HG03139 (cell line): ENCODE results near the gene NBPF11.
"Not testable (repeated sequence)": the region's sequence is repeated elsewhere in the genome, so short reads cannot be mapped to it uniquely, and the experiment has no call there.

ENCODE experiments used
- ATAC-seq: cut with Tn5 transposase; IDR thresholded peaks from one replicate; pipeline ENCODE4 v1.9.1; 2021; ENCODE audit not compliant: unreplicated experiment

NBPF11 gene, protein sequence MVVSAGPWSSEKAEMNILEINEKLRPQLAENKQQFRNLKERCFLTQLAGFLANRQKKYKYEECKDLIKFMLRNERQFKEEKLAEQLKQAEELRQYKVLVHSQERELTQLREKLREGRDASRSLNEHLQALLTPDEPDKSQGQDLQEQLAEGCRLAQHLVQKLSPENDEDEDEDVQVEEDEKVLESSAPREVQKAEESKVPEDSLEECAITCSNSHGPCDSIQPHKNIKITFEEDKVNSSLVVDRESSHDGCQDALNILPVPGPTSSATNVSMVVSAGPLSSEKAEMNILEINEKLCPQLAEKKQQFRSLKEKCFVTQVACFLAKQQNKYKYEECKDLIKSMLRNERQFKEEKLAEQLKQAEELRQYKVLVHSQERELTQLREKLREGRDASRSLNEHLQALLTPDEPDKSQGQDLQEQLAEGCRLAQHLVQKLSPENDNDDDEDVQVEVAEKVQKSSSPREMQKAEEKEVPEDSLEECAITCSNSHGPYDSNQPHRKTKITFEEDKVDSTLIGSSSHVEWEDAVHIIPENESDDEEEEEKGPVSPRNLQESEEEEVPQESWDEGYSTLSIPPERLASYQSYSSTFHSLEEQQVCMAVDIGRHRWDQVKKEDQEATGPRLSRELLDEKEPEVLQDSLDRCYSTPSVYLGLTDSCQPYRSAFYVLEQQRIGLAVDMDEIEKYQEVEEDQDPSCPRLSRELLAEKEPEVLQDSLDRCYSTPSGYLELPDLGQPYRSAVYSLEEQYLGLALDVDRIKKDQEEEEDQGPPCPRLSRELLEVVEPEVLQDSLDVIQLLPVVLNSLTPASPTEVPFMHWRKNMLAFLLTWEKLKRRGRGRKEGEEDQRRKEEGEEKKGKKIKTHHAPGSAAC

DNA sequence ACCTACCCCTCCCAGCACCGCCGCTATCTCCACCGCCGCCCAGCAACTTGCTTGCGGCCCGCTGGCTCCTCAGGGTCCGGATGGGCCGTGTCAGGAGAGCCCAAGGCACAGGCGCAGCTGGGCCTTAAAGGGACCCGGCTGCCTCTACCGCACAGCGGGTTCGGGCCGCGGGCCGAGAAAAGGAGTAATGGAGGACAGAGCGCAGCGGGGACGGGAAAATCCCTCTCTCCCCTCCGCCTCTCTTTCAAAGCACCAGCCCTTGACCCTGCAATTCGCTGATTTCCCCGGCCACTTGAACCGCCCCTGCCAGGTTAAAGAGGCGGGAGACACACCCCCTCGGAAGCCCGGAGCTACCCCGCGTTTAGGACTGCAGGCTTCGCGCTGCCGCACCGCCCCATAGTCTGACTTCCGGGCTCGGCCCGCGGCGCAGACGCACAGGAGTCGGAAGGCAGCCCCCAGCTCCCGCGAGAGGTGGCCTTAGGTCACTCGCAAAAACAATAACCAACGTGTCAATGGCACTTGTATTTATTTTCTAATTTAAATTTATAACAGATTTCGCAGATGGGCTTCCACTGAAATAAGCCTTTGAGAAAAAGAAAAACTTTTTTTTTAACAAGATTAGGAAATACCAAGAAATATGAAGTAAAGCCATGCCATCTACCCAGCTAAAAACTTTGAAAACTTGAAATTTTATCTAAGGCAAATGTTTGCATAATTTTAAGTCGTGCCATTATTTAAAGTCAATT, at the start of gene NBPF11:
Gene NBPF11 (minus strand): TSS at position 371 of the 746 bp plus-strand sequence. CDS start 25,278 bp downstream, outside the sequence.
- ATAC-seq, result peak; percentile 87

DNA sequence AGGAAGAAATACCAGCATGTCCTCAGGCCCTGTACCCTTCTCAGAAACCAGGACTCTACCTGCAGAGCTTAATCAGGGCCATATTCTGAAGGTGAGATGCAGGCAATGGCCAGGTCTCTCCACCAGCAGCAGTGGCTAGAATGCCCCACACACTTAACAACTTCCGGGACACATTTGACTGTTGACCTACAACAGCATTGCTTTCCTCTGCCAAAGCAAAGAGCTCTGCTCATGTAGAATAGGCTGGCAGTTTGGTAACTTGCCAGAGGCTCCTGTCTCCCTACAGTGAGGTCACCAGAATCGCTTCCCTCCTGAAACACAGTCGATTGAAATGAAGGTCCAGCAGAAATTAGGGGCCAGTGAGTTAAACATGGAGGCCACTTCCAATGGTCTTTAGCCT, 45.3 kb upstream of the NBPF11 start:
- not testable (repeated sequence) for ATAC-seq

DNA sequence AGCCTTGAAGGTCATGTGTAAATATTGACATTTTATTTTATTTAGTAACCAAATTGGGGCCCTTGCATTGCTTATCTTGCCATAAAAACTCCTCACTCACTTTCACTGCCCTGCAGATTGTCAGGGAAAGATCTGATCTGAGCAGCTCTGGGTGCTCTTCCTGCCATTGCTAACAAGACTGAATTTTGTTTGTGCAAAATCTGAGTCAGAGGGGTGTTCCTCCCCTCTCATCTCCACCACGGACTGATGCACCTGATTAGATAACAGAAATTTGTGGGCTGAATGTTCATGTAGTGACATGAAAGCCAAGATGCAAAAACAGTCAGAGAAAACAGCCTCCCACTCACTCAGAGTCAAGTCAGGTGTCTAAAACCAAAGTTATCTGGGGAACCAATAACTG, 44.9 kb upstream of the NBPF11 start:
- not testable (repeated sequence) for ATAC-seq

GRCh38 chr1:148195115-148195514, 43.0 kb upstream of the NBPF11 start:
- ATAC-seq, result not testable (repeated sequence)

GRCh38 chr1:148188768-148189167, 36.7 kb upstream of the NBPF11 start:
- ATAC-seq, result not testable (repeated sequence)

- ATAC-seq, result not testable (repeated sequence)
Measured at GRCh38 chr1:148178682-148179081, 26.6 kb upstream of the NBPF11 start.

DNA sequence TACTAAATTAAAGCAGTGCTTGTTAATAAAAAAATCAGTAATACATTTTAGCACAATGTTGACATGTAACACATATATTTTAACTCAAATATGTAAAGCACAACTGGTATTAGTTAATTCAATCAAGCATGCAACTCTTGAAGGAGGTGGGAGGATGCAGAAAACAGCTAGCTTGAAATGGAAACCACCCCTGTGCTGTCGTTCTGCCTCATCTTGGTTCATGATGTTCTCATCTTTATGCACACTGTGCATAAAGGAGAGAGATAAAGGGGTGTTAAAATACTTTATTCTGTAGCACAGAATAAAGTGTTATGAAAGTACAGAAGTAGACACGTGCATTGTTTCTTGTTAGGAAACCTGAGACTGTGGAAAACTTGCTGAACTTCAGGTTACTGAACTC, 23.3 kb upstream of the NBPF11 start:
- ATAC-seq, result not testable (repeated sequence)

DNA sequence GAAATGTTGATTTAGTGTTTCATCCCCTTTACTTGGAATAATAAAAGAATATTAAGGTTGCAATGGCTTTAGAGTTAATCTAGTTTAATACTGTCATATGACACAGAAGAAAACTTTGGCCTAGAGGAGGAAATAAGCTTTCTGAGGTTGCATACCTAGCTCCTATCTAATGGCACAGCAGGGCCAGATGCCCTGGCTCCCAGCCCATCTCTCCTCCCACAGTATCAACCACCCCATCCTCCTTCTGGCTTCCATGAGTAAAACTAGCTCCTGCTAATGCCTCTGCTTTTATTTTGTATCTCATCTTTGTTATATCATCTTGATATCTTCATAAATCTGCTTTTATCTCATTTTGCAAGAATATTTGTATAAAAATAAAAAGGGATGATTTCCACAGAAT, 19.9 kb upstream of the NBPF11 start:
- not testable (repeated sequence) for ATAC-seq

DNA sequence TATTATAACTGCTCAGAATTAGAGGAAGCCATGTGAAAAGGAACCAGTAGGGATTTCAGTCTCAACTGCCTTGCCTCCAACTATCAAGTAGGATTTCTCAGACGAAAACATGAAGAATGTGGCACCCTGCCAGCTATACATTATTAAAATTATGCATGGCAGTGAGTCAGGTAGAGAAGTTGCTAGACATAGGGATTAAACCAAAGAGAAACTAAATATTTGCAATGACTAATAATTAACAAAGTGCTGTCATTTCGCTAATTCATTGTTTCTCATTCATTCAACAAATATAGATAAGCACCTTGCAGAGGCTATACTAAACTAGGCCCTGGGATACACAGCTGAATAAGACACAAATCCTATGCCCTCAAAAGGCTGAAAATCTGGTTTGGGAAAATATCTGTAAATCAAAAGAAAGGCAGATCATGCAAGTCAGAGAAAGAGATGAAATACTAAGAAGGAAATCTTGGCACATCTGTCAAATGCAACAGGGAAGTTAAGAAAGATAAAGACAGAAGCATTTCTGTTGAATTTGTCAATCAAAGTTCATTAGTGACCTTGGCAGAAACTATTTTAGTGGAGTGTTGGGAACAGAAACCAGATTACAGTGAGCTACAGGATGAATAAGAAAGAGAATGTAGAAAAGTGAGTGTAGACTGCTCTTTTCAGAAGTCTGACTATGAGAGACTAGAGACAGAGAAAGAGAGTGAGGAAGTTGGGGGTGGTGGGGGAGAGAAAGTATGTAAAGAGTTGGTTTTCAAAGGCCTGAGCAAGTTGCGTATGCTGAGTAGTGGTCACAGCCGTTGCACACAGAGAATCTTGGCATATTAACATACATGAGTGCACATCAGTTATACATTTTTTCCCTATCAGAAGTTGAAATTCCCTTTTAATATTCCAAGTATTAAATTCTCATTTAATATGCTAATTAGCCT, 14.7 kb upstream of the NBPF11 start:
- no peak for ATAC-seq

GRCh38 chr1:148162363-148162762, 10.3 kb upstream of the NBPF11 start:
- no peak for ATAC-seq

- ATAC-seq, result no peak
Measured at GRCh38 chr1:148161053-148161901, 9.2 kb upstream of the NBPF11 start.

GRCh38 chr1:148160343-148161052, 8.4 kb upstream of the NBPF11 start:
- ATAC-seq, result no peak

- no peak for ATAC-seq
Measured at GRCh38 chr1:148160048-148160342, 7.9 kb upstream of the NBPF11 start.

DNA sequence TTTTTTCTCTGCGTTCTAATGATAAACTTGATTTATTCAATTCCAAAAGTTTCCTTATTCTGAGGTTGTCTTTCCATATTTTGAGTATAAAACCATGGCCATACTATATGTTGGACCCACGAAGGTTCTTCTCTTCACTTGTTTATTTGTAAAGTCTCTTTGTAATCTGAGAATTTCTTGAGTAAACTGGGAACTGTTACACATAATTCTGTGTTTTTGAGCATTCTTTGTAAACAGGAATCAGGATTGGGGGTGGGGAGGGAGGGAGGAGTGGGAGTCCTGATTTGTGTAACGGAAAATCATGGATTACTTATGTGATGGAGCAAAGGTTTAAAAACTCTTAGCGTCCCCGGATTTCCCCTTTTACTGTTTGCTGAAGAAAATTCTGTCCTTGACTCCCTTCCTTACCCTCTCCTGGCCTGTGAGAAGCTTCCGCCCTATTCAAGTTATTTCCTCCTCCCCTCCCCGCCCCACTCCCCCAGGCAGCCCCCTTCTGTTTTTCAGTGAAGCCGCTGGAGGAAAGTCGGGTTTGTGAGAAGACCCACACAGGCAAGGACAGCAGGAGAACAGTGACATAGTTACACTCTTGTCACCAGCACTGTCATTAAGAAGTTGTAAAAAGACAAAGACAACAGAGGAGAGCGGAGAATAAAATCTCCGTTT, 6.4 kb upstream of the NBPF11 start:
- ATAC-seq, result no peak

DNA sequence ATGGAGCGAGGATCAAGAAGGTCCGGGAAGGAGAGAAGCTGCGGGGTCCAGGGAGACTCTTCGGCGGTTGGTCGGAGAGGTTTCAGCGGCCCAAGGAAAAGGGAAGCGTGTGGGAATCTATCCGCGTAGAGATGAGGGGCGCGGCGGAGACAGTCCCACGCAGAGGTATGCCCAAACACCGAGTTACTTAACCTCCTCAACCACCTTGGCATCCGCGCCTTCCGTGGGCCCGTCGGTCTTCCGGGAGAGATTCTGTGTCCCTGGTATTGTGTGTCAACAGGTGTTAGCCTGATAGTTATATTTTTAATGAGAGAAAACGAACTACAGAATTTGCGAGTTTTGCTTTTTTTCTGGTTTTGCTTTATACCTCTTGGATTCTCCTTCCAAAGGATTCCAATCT, 5.7 kb upstream of the NBPF11 start:
- not testable (repeated sequence) for ATAC-seq

- ATAC-seq, result not testable (repeated sequence)
Measured at GRCh38 chr1:148155494-148156275, 3.6 kb upstream of the NBPF11 start.

DNA sequence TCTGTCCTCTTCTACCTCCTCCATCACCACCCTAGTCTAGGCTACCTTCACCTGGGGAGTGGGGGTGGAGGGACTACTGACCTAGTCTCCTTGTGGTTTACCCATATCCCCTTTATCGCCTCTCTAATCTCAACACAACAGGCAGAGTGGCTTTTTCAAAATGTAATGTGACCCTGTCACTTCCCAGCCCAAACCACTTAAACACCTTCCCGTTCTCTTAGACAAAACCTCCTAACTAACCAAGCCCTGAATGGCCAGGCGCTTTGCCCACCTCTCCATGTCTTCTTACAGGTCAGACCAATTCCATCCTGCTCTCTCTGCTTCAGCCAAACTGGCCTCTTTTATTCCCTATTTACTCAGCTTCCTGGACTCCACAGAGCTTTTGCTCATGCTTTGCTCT, 714 bp upstream of the NBPF11 start:
- ATAC-seq, result not testable (repeated sequence)
